SU-DHL-6 (cell line): Measurements from ENCODE around the gene SLC45A3.

Source experiments
- H2AFZ ChIP-seq: fragments of 200-600 bp; sonication (generic); 2 replicates; pipeline ENCODE4 v1.6.1; 2014; ENCODE audit warnings: low read depth, mild to moderate bottlenecking, moderate library complexity, mixed read lengths, antibody characterized with exemption, low read length; ENCODE audit not compliant: severe bottlenecking
- H3F3A ChIP-seq: fragments of 200-600 bp; shearing (Covaris generic); 2 replicates; pipeline ENCODE4 v1.6.0; 2016; ENCODE audit warnings: antibody characterized with exemption, mild to moderate bottlenecking; ENCODE audit not compliant: insufficient read depth
- H3K27ac ChIP-seq: fragments of 200-600 bp; sonication (generic); 2 replicates; pipeline ENCODE4 v1.5.1; 2016; ENCODE audit warnings: low read depth, mild to moderate bottlenecking, low read length, moderate library complexity, mixed read lengths
- H3K27me3 ChIP-seq: fragments of 200-600 bp; sonication (generic), shearing (Covaris generic); 2 replicates; pipeline ENCODE4 v1.6.0; 2014; ENCODE audit warnings: mild to moderate bottlenecking, low read length
- H3K36me3 ChIP-seq: fragments of 200-600 bp; sonication (generic); 2 replicates; pipeline ENCODE4 v1.6.1; 2014; ENCODE audit warnings: mild to moderate bottlenecking, low read length, mixed read lengths
- H3K4me2 ChIP-seq: fragments of 300-600, 200-600 bp; shearing (Covaris generic), sonication (generic); 2 replicates; pipeline ENCODE4 v1.6.0; 2014; ENCODE audit warnings: low read length, low read depth, mild to moderate bottlenecking; ENCODE audit not compliant: poor library complexity, severe bottlenecking
- H3K4me3 ChIP-seq: fragments of 200-600 bp; sonication (generic); 2 replicates; pipeline ENCODE4 v1.5.1; 2014; ENCODE audit warnings: antibody characterized with exemption, low read length, mild to moderate bottlenecking, mixed read lengths; ENCODE audit not compliant: insufficient read depth, poor library complexity, severe bottlenecking
- H3K79me2 ChIP-seq: fragments of 200-600 bp; sonication (generic); 2 replicates; pipeline ENCODE4 v1.6.1; 2014; ENCODE audit warnings: mild to moderate bottlenecking, low read length, moderate library complexity; ENCODE audit not compliant: insufficient read depth
- H3K9ac ChIP-seq: fragments of 200-600 bp; sonication (generic); 2 replicates; pipeline ENCODE4 v1.7.0; 2014; ENCODE audit warnings: mild to moderate bottlenecking, low read length
- H3K9me2 ChIP-seq: fragments of 200-600 bp; sonication (generic); replicated peaks from 2 replicates; pipeline ENCODE4 v1.6.1; 2014; ENCODE audit warnings: low read length; ENCODE audit not compliant: insufficient read depth
- H3K9me3 ChIP-seq: fragments of 200-600 bp; sonication (generic); 2 replicates; pipeline ENCODE4 v1.6.1; 2014; ENCODE audit warnings: low read length, mixed read lengths; ENCODE audit not compliant: insufficient read depth
- H4K20me1 ChIP-seq: fragments of 200-600 bp; sonication (generic); 2 replicates; pipeline ENCODE4 v1.6.1; 2014; ENCODE audit warnings: low read depth, mild to moderate bottlenecking, antibody characterized with exemption, low read length, moderate library complexity, mixed read lengths
- CTCF ChIP-seq: fragments of 200-600 bp; sonication (generic); IDR thresholded peaks from one replicate; pipeline ENCODE4 v1.5.1; 2017; ENCODE audit warnings: antibody characterized with exemption, mild to moderate bottlenecking, low read length, moderate library complexity; ENCODE audit not compliant: insufficient read depth, poor library complexity, severe bottlenecking
- EZH2phosphoT487 ChIP-seq: fragments of 200-600 bp; sonication (generic), shearing (Covaris generic); conservative IDR thresholded peaks from 2 replicates; pipeline ENCODE4 v1.6.1; 2018; ENCODE audit warnings: mild to moderate bottlenecking, antibody characterized with exemption, low read length, moderate library complexity, mixed read lengths

SLC45A3 gene

GRCh38 chr1:205709059-205709398, 28.7 kb upstream of the SLC45A3 start:
- Histone ChIP-seq H2AFZ (no peak overlapping the region), H3K9ac (no peak overlapping the region), H3K36me3 (peaks cover 25% of the 10 kb centered on the region), H4K20me1 (no peaks in the 10 kb centered on the region), H3K9me2 (no peaks in the 10 kb centered on the region), H3K4me2 (no peak overlapping the region), H3F3A (peaks cover 28% of the 10 kb centered on the region), H3K27me3 (no peaks in the 10 kb centered on the region), H3K4me3 (no peak overlapping the region), H3K9me3 (no peaks in the 10 kb centered on the region), H3K27ac (no peak overlapping the region), H3K79me2 (no peaks in the 10 kb centered on the region)
- TF ChIP-seq EZH2phosphoT487 (no peak), CTCF (no peak)

GRCh38 chr1:205706601-205707502, 26.5 kb upstream of the SLC45A3 start:
- TF ChIP-seq CTCF (no peak), EZH2phosphoT487 (no peak)
- Histone ChIP-seq H3K79me2 (no peaks in the 10 kb centered on the region), H3F3A (peaks cover 11% of the 10 kb centered on the region), H3K27me3 (no peaks in the 10 kb centered on the region), H3K4me2 (no peak overlapping the region), H3K9ac (no peak overlapping the region), H2AFZ (no peak overlapping the region), H3K36me3 (peaks cover 25% of the 10 kb centered on the region), H3K27ac (no peak overlapping the region), H4K20me1 (no peaks in the 10 kb centered on the region), H3K4me3 (no peak overlapping the region), H3K9me2 (no peaks in the 10 kb centered on the region), H3K9me3 (no peaks in the 10 kb centered on the region)

- TF ChIP-seq CTCF (no peak), EZH2phosphoT487 (no peak)
- H3K9ac ChIP-seq: no peak overlapping the region
- peaks cover 4% of the 10 kb centered on the region; the same call in 1 of the 2 replicates for H3F3A ChIP-seq
- H3K4me3 ChIP-seq: no peak overlapping the region
- H4K20me1 ChIP-seq: no peaks in the 10 kb centered on the region
- no peaks in the 10 kb centered on the region for H3K79me2 ChIP-seq
- no peaks in the 10 kb centered on the region for H3K27me3 ChIP-seq
- H2AFZ ChIP-seq: no peak overlapping the region
- H3K27ac ChIP-seq: no peak overlapping the region
- no peaks in the 10 kb centered on the region for H3K9me3 ChIP-seq
- no peak overlapping the region for H3K4me2 ChIP-seq
- H3K9me2 ChIP-seq: no peaks in the 10 kb centered on the region
- peaks cover 15% of the 10 kb centered on the region for H3K36me3 ChIP-seq
Observed at GRCh38 chr1:205704903-205705302, 24.6 kb upstream of the SLC45A3 start.
